ENCODE measurements around the gene SPAG5.
"Not testable (repeated sequence)": the region's sequence is repeated elsewhere in the genome, so short reads cannot be mapped to it uniquely, and the experiment has no call there.

SPAG5 gene

DNA sequence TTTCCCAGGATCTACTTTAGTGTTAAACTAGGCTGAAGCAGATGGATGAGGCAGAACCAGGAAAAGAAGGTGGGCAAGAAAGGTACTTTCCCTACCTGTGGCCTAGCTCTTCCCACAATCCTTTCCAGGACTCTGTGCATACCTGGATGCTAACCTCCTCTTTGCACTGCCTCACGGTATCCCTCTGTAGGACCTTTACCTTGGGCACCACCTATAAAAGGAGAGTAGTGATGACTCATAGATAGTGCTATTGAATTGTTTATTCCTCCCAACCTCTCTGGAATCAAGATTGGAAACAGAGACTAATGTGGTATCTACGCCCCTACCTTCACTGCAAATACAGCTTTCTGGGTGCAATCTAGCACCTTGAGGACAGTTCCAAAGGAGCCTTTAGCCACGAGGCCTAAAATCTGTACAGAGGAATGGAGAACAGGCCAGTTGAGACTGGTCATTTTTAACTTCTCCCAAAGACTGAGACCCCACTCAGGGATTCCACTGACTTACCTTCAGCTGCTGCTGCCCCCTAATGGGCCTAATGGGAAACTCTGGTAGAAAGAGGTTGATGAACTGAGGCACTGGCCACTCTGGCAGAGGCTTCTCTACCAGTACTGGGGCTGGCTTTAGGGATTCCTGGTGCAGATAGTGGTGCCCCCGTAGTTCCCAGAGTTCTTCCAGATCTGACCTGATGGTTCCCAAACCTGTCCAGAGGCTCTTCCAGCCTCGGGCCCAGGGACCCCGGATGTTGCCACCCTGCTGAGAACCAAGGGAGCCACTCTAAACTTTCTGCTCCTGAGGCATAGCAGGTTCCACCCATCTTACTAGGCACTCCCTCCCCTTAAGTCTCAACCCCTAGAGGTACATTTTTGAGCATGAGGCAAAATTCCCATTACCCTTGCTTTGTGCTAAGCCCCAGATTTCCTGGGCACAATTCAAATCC lies 14.4 kb upstream of the SPAG5 start:
- peak in 1 of 3 donors; percentile 20 for DNase-seq (ENCODE audit: low read depth in 3 of 3)

DNA sequence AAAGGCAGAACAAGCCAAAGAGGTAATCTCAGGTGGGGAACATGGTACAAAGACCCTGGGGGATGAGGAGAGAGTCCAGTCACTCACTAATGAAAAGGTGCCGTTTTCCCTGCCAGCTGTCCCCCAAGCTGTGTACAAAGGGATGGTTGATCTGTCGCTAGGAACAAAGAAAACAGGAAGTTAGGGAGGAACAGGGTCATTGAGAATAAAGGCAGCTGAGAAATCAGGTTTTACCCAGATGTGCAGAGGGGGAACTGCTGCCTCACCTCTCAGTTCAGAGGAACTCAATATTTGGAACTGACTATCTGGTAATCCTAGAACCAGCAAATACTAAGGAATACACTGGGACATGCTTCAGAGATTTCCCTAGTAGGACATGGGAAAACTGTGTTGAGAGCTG lies 13.7 kb upstream of the SPAG5 start:
- DNase-seq (ENCODE audit: low read depth in 3 of 3), result no peak

DNA sequence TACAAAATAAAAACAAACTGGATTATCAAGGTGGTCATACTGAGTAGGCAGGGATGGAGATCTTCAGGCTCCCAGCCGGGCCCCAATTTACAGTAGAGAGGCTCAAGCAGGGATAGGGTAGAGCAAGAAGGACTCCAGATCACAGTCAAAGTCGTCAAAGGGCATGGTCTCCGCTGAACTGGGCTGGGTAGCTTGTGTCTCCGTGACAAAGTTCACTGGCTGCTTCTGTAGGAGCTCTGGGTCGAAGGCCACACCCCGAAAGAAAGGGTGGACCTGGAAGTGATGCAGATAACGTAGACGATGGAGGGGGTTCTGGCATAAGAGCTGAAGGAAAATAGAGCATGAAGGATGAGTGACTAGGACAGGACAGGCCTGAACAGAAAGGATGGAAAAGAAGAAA lies 11.6 kb upstream of the SPAG5 start:
- DNase-seq (ENCODE audit: low read depth in 3 of 3), result no peak

DNA sequence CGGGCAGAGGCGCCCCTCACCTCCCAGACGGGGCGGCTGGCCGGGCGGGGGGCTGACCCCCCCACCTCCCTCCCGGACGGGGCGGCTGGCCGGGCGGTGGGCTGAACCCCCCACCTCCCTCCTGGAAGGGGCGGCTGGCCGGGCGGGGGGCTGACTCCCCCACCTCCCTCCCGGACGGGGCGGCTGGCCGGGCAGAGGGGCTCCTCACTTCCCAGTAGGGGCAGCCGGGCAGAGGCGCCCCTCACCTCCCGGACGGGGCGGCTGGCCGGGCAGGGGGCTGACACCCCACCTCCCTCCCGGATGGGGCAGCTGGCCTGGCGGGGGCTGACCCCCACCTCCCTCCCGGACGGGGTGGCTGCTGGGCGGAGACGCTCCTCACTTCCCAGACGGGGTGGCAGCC lies 5.2 kb upstream of the SPAG5 start:
- DNase-seq (ENCODE audit: low read depth in 3 of 3), result not testable (repeated sequence)

DNA sequence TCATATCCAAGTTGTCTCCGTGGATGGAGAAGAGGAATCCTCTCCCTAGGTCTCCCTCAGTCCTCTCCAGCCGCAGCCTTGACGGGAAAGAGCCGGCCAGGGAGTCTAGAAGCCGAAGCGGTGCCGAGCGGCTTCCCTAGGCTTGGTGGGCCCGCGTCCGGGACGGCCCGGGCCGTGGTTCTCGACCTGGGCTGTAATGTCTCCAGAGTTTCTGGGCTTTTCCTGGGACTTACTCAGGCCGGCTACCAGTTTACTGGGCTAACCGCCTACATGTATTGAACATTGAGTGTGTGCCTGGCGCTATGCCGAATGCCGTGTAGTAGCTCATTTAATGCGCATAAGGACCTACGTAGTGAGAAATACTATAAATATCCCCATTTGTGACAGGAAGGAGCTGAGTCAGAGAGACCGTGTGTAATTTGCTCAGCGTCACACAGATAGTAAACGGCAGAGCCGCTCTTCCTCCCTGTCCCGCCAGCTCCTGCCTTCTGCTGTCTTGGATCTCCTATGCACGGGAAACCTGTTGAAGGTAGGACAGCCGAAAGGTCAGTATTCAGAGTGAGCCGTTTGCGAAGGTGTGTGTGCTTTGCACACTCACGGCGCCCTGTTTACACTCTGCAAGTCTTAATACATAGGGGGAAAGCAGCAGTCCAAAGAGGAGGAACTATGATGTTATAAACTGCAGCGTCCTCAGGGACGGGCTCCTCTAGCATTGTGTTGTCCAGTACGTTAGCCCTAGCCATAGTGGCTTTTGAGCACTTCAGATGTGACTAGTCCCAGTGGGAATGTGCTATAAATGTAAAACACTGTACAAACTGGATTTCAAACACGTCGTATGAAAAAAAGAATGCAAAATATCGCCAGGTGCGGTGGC lies 723 bp upstream of the SPAG5 start:
- DNase-seq (ENCODE audit: low read depth in 3 of 3), result peak; percentile 47 to 61 (median 55)

DNA sequence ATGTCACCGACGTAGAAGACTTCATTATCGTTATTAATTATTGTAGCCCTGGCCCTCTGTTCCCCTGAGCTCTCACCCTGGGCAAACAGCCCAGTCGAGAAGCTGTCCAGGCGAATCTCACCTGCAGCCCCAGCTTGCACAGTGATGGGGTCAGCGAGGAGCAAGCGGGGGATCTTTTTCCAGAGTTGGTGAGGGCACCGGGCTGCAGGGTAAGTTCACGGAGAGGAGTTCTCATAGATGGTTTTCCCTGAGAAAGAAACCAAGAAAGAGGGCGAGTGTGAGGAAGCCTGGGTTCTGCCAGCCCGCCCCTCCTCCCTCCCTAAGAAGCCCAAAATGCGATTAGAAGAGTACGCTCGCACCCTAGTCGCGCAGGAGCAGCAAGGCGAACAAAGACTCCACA lies 436 bp downstream of the SPAG5 start:
- no peak for DNase-seq (ENCODE audit: low read depth in 3 of 3)

DNA sequence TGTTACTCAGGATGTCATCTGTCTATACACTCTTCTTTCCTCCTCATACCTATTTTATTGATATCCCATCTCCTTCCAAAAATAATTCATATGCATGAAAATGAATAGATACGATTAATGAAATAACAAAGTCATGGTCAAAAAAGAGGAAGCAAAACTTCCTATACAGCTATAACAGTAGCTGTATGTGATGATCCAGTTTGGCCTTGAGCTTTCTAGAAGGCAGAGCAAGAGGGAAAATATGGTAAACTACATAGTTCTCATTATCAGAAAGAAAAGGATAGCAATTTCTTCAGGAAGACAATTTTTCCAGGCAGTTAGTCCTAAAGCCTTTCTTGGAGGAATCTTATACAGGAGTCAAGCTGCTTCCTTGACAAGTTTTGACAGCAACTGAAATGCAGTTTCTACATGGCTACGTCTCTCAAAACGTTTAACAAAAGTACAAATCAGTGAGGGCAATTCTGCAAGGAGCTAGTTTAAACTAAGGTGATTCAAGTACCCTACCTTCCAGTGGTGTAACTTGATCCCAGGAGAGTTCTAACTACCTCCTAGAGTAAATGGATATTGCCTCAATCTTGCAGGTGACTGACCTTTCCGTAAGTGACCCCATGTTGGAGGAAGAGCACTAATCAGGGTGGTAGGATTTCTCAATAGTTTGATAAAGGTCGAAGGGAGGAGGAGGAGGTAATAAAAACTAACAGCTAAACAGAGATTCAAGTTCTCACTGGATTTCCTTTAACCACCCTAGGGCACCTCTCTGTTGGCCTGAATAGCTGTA lies 1.0 kb downstream of the SPAG5 start:
- DNase-seq (ENCODE audit: low read depth in 3 of 3), result no peak

DNA sequence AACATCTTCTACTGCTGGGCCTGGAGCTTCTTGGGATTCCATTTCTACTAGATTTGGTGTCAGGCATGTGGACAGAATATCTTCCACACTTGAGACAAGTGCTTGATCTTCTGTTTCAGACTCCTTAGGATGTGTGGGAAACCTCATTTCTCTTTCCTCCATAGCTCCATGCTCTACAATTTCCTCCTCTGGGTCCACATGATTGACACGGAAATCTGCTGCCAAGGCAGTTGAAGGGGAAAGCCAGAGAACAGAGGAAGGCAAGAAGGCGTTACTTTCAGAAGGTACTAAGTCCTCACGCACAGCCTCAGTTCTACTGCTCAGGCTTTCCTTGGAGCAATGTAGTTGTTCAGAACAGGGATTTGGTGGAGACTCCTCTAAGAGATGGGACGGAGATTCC lies 6.6 kb downstream of the SPAG5 start:
- DNase-seq (ENCODE audit: low read depth in 3 of 3), result no peak

DNA sequence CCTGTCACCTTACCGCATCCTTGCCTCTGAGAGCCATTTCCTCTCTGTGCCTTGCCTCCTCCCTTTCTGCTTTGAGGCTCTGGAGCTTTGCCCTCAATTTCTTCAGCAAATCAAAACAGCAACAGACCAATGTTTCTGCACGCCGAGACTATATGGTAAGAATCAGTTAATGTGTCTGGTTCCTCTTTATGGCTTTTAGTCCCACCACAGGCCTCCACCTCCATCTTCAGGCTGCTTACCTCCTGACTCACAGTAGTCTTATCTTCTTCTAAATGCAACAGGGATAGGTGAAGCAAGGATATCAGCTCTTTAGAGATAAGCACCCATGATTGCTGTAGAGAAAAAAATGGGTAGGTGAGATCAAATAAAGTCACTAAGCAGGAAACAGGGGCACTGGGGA lies 13.0 kb downstream of the SPAG5 start:
- no peak for DNase-seq (ENCODE audit: low read depth in 3 of 3)

DNA sequence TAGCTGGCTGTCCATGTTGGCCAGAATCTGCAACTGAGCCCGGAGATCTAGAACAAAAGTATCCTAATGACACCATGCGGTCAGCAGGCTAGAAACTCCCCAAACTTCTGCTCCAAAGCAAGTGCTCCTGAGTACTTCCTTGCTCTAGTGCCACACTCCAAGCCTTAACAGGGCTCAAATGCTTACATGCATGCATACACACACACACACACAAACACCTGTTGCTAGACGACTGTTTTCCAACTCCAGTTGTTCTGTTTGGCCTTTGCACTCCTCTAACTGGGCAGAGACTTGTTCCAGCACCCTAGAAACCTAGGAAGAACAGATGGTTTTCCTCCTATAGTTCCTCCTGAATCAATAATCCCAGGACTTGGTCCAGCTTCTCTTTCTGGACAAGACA lies 14.4 kb downstream of the SPAG5 start:
- DNase-seq (ENCODE audit: low read depth in 3 of 3), result no peak

DNA sequence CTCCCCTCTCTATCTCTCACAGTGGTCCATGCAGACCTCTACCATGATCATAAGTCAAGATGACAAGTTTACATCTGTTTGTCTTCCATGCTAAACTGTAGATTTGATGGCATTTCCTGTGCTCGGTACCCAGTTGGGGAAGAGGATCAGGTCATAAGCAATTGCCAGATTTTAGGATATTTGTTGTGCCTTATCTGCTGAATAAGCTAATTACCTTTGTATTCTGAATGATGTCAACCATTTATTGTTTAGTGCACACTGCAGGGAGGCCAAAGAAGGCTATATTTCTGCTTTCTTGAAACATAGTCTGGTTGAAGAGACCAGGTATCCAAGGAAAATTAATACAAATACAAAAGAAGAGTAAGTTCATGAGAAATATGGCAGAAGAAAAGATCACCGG lies 16.3 kb downstream of the SPAG5 start:
- DNase-seq (ENCODE audit: low read depth in 3 of 3), result no peak

DNA sequence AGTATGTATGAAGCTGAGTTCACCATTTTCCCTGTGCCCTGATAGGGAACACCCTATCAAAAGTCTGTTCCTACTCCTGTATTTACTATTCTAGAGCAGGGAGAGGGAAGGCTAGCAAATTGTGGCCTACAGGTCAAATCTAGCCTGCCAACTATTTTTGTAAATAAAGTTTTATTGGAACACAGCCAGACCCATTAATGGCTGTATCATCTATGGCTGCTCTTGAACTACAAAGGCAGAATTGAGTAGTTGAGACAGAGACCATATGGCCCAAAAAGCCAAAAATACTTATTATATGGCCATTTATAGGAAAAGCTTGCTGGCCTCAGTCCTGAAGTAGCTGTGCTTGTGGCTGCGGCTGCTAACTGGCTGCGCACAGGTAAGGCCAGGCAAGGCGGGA lies 17.9 kb downstream of the SPAG5 start:
- DNase-seq (ENCODE audit: low read depth in 3 of 3), result no peak

DNA sequence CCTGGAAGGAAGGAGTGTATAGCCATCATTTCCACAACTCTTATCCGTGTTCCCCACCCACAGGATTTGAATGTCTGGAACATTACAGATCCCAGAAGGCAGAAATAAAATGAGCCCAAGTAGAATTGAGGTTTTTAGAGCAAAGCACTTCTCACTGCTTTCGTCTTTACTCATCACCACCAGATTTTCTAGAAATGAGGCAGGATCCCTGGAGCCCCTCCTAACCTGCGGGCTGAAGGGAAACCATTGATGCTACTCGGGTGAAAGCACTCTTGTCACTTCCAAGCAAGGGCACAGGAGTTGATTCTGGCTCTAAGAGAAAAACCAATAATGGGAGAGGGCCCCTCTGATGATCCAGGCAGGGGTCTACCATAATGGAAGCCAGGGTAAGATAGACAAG lies 19.3 kb downstream of the SPAG5 start:
- no peak for DNase-seq (ENCODE audit: low read depth in 3 of 3)

DNA sequence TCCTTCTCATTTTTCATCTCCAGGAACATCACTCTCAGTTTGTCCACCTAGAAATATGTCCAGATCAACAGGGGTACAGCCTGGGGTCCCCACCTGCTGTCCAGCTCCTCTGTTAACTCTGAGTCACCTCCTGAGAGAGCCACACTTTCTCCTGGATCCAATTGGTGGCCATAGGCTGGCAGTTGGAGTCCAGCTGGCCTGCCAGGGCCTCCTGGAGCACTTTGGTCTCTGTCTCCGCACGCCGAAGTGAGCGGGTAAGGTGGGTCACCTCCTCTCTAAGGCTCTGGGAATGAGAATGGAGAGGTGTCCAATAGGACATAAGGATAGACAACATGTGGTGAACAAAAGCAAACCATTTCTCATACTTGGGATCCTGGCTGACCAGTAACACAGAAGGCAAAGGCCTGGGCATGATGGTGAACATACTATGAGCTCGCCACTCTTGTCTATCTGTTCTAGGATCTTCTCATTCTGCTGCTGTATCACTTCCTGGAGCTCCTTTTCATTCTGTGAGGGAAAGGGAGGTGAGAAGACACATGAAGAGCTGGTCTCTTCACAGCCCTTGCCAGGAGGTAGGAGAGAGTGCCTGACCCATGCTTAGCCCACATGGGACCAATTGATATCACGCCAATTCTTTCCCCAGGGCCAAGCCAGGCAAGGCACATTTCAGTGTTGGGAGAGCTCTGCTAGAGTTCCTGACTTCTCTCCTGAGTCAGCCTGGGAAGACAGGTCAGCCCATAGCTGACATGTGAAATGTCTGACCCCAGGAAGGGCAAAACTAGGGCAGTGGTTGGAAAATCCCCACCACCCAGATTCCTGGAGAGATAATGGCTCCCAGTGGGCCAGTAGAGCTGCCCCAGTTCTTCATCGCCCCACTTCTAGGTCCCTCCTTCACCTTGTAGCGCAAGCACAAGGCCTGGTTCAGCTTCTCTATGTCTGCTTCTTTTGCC lies 20.3 kb downstream of the SPAG5 start:
- DNase-seq (ENCODE audit: low read depth in 3 of 3), result no peak

DNA sequence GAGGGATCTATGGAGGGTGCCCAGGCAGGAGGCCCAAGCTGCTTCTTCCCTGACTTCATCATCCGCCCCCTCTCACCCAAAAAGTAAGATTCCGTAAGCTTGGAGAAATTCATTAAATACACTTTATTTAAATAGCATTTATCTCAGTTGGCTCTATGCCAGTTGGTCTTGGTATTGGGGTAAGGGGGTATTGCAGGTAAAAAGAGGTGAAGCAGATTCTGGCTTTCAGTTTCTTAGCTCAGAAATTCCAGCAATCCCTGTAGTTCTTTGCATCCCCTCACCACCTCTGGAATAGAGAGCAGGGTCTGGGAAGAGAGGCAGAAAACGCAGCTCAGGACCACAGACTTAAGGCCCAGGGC lies 21.4 kb downstream of the SPAG5 start:
- DNase-seq (ENCODE audit: low read depth in 3 of 3), result no peak

DNA sequence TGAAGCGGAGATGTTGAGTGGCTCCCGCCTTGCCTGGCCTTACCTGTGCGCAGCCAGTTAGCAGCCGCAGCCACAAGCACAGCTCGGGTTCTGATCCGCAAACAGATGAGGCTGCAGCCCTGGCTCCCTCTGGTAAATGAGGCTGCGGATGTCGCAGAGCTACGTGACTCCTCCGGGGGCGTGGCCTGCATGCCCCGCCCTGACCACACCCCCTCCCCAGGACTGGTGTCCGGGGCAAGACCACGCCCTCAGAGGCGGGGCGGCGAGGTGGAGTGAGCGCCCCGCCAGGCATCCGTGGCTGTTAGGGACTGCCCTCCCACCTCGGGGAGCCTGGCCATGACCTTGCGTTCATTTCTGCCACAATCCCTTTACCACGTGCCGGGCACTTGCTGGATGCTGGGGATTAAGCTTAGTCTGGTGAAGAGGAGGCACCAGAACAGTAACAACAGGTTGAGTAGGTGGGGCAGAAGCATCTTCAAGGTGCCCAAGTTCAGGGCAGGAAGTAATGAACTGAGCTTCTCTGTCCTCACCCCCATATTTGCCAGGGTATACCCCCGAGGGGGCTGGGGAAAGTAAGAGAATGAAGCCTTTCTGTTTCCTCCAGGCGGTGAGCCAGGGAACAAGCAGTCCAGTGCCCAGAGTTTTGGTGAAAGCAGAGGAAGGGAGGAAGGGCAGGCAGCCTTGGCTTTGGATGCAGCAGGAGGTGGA lies 21.9 kb downstream of the SPAG5 start, which contains the start of gene ALDOC:
ALDOC (minus strand) TSS at position 138 of the 708 bp plus-strand sequence. CDS start 1,363 bp downstream, outside the sequence.
- peak; percentile 93 to 99 (median 94) for DNase-seq (ENCODE audit: low read depth in 3 of 3)

DNA sequence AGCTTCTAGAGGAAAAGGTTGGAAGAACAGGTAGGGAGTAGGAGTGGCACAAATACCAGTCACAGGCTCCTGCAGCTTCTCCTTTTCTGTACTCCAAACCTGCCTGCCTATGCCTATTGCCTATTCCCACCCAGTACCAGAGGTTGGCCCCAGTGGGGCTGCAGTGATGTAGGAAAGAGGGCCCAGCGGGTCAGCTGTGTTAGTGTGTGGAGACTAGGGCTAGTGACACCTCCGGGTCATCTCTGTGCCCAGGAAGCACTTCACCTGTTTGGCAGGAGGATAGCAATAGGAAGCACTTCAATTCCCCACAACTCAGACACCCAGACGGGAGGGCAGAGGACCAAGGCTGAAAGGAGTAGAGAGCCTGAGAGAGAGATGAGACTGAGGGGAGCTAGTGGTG lies 22.8 kb downstream of the SPAG5 start:
- not testable (repeated sequence) for DNase-seq (ENCODE audit: low read depth in 3 of 3)

DNA sequence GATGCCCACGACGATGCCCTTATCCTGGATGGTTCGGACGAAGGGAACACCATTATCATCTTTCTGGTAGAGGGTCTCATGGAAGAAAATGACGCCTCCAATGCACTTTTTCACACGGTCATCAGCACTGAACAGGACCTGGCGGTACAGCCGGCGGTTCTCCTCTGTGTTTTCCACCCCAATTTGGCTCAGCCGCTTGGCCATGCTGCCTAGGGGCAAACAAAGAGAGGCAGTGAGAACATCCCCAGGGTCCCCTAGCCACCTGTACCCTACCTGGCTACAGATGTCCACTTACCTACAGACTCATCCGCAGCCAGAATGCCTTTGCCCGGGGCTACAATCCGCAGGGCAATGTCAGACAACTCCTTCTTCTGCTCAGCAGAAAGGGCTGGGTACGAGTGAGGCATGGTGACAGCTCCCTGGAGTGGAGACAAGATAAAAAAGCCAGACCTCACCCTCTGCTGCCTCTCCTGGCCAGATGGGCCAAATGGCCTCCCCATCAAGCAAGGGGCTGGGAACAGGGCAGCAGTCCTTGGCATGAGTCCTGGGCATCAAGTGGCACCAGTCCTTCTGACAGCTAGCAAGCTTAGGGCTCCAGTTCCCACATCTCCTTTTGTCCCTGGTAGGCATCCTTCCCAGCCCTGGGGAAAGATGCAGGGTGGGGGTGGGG lies 23.6 kb downstream of the SPAG5 start:
- no peak for DNase-seq (ENCODE audit: low read depth in 3 of 3)

DNA sequence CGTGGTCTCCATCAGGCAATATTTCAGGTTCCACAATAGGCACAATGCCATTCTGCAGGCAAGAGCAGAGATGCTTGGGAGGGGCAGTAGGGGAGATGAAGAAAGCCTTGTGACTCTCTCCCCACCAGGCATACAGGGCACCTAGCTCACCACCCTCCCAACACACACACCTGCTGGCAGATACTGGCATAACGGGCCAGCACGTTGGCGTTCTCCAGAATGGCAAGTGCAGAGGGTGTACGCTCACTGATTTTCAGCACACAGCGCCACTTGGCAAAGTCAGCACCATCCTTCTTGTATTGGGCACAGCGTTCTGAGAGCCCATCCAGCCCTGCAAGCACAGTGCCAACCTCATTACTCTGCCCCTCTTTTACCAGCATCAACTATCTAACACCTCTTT lies 24.3 kb downstream of the SPAG5 start:
- no peak for DNase-seq (ENCODE audit: low read depth in 3 of 3)

Measured in stimulated activated CD4-positive, alpha-beta T cell treated with anti-CD3 and anti-CD28 coated beads, TNF-alpha, amount 100 ng/mL, for 48 hours (primary cell).